IPS-18c (cell line): Measurements from ENCODE around the gene FXYD6.

ENCODE experiments used
- H3K4me3 ChIP-seq: 2 replicates; pipeline ENCODE4 v1.7.0; 2013; ENCODE audit warnings: low read depth, mild to moderate bottlenecking, low read length, moderate library complexity; ENCODE audit not compliant: insufficient read depth
- H3K9me3 ChIP-seq: one replicate; pipeline ENCODE4 v1.6.1; 2013; ENCODE audit warnings: mild to moderate bottlenecking, low read length, moderate library complexity; ENCODE audit not compliant: control insufficient read depth, insufficient read depth

The FXYD6 gene

GRCh38 chr11:117900720-117901440 lies 24.4 kb upstream of the FXYD6 start:
- Histone ChIP-seq H3K9me3 (no peaks in the 10 kb centered on the region), H3K4me3 (no peak overlapping the region)

- Histone ChIP-seq H3K4me3 (no peak overlapping the region), H3K9me3 (no peaks in the 10 kb centered on the region)
Measured at GRCh38 chr11:117900121-117900648, 23.7 kb upstream of the FXYD6 start.

- no peak overlapping the region for H3K4me3 ChIP-seq
- H3K9me3 ChIP-seq, result no peaks in the 10 kb centered on the region
Measured at GRCh38 chr11:117898059-117898458, 21.6 kb upstream of the FXYD6 start.

- no peak overlapping the region for H3K4me3 ChIP-seq
- no peaks in the 10 kb centered on the region for H3K9me3 ChIP-seq
Measured at GRCh38 chr11:117892651-117893050, 16.2 kb upstream of the FXYD6 start.

- Histone ChIP-seq H3K4me3 (no peak overlapping the region), H3K9me3 (no peaks in the 10 kb centered on the region)
Measured at GRCh38 chr11:117891362-117891761, 14.9 kb upstream of the FXYD6 start.

- no peak overlapping the region for H3K4me3 ChIP-seq
- no peaks in the 10 kb centered on the region for H3K9me3 ChIP-seq
Measured at GRCh38 chr11:117888139-117888566, 11.7 kb upstream of the FXYD6 start.

- Histone ChIP-seq H3K9me3 (no peaks in the 10 kb centered on the region), H3K4me3 (no peak overlapping the region)
Measured at GRCh38 chr11:117887431-117888138, 11.1 kb upstream of the FXYD6 start.

GRCh38 chr11:117885777-117886176 lies 9.3 kb upstream of the FXYD6 start:
- no peak overlapping the region for H3K4me3 ChIP-seq
- H3K9me3 ChIP-seq, result no peaks in the 10 kb centered on the region

GRCh38 chr11:117884994-117885393 lies 8.5 kb upstream of the FXYD6 start:
- Histone ChIP-seq H3K9me3 (no peaks in the 10 kb centered on the region), H3K4me3 (no peak overlapping the region)

GRCh38 chr11:117883063-117883462 lies 6.6 kb upstream of the FXYD6 start:
- H3K9me3 ChIP-seq, result no peaks in the 10 kb centered on the region
- no peak overlapping the region for H3K4me3 ChIP-seq

GRCh38 chr11:117882311-117882905 lies 6.0 kb upstream of the FXYD6 start:
- no peaks in the 10 kb centered on the region for H3K9me3 ChIP-seq
- no peak overlapping the region for H3K4me3 ChIP-seq

GRCh38 chr11:117881217-117881616 lies 4.8 kb upstream of the FXYD6 start:
- Histone ChIP-seq H3K9me3 (no peaks in the 10 kb centered on the region), H3K4me3 (no peak overlapping the region)

GRCh38 chr11:117879516-117880480 lies 3.3 kb upstream of the FXYD6 start:
- no peaks in the 10 kb centered on the region for H3K9me3 ChIP-seq
- H3K4me3 ChIP-seq, result no peak overlapping the region

GRCh38 chr11:117878939-117879475 lies 2.5 kb upstream of the FXYD6 start:
- H3K9me3 ChIP-seq, result no peaks in the 10 kb centered on the region
- no peak overlapping the region for H3K4me3 ChIP-seq

GRCh38 chr11:117878314-117878938 lies 2.0 kb upstream of the FXYD6 start:
- Histone ChIP-seq H3K9me3 (no peaks in the 10 kb centered on the region), H3K4me3 (no peak overlapping the region)

- H3K4me3 ChIP-seq, result peak overlapping the region; percentile 66
Measured at GRCh38 chr11:117877120-117877784, 794 bp upstream of the FXYD6 start.

More at GRCh38 chr11:117877120-117877784, 794 bp upstream of the FXYD6 start:
- no peaks in the 10 kb centered on the region for H3K9me3 ChIP-seq
